HFFc6 (cell line): ENCODE data around the gene SBF1. TPM values are rescaled to one million over a fixed set of nuclear protein-coding genes. Genes with fewer than 3 reads are reported as not detected.

Experiments
- DNase-seq: peaks from one replicate; pipeline ENCODE4 v3.0.0-alpha.2; 2018
- H3K27ac Mint-ChIP-seq: 2 replicates; pipeline ENCODE4 v1.8.0; 2020; ENCODE audit warnings: mild to moderate bottlenecking, mixed read lengths
- H3K27me3 Mint-ChIP-seq: 2 replicates; pipeline ENCODE4 v1.8.0; 2021; ENCODE audit warnings: mild to moderate bottlenecking, moderate library complexity, mixed read lengths; ENCODE audit not compliant: insufficient read depth
- H3K36me3 Mint-ChIP-seq: 2 replicates; pipeline ENCODE4 v1.8.0; 2021; ENCODE audit warnings: low read depth, mixed read lengths
- H3K4me1 Mint-ChIP-seq: 2 replicates; pipeline ENCODE4 v1.8.0; 2020; ENCODE audit warnings: low read depth, mixed read lengths
- H3K4me3 Mint-ChIP-seq: 2 replicates; pipeline ENCODE4 v1.8.0; 2020; ENCODE audit warnings: mild to moderate bottlenecking, moderate library complexity, mixed read lengths
- H3K9me3 Mint-ChIP-seq: 2 replicates; pipeline ENCODE4 v1.8.0; 2020; ENCODE audit warnings: mild to moderate bottlenecking, mixed read lengths
- CTCF ChIP-seq: fragments of 200-600 bp; sonication (generic); IDR thresholded peaks from 2 replicates; pipeline ENCODE4 v1.5.0; 2021; ENCODE audit warnings: antibody characterized with exemption, mild to moderate bottlenecking
- total RNA-seq, 6 experiments: library from RNA; stranded (reverse); fragmentation: NEBNext Ultra II Directional; extraction: Animal tissue kit (Norgen Biotek cat#: 25700); gene quantifications; 2 replicates in 1 of 6; 3 replicates in 5 of 6; pipeline ENCODE4 v1.2.3, GENCODE V29; 2021

SBF1 gene
- total RNA-seq, 6 experiments from 2014 or later: 63.9 to 76.7 (median 71.2) TPM

- DNase-seq: no peak
- Mint-ChIP-seq H3K27ac (no peak overlapping the region), H3K9me3 (no peaks in the 10 kb centered on the region), H3K36me3 (no peaks in the 10 kb centered on the region), H3K4me3 (no peak overlapping the region), H3K4me1 (peaks cover 11% of the 10 kb centered on the region), H3K27me3 (peaks cover 8% of the 10 kb centered on the region)
- no peak for TF ChIP-seq CTCF
These were observed 6.2 kb upstream of the SBF1 start for GRCh38 chr22:50481045-50481439.

GRCh38 chr22:50479721-50480120, 4.9 kb upstream of the SBF1 start:
- no peak for DNase-seq
- Mint-ChIP-seq H3K27ac (no peak overlapping the region), H3K27me3 (peaks cover 8% of the 10 kb centered on the region), H3K4me1 (peaks cover 9% of the 10 kb centered on the region), H3K4me3 (no peak overlapping the region), H3K9me3 (no peaks in the 10 kb centered on the region), H3K36me3 (no peaks in the 10 kb centered on the region)
- no peak for TF ChIP-seq CTCF

GRCh38 chr22:50477923-50478322, 3.1 kb upstream of the SBF1 start:
- no peaks in the 10 kb centered on the region for H3K36me3 Mint-ChIP-seq
- no peak for DNase-seq
- no peaks in the 10 kb centered on the region for H3K9me3 Mint-ChIP-seq
- H3K27me3 Mint-ChIP-seq: peaks cover 10% of the 10 kb centered on the region
- TF ChIP-seq CTCF: no peak
- H3K27ac Mint-ChIP-seq: no peak overlapping the region
- peaks cover 24% of the 10 kb centered on the region for H3K4me1 Mint-ChIP-seq
- H3K4me3 Mint-ChIP-seq: no peak overlapping the region

GRCh38 chr22:50476868-50477267, 2.0 kb upstream of the SBF1 start:
- no peak for DNase-seq
- H3K9me3 Mint-ChIP-seq: no peaks in the 10 kb centered on the region
- H3K36me3 Mint-ChIP-seq: no peaks in the 10 kb centered on the region
- peaks cover 26% of the 10 kb centered on the region for H3K4me1 Mint-ChIP-seq
- H3K4me3 Mint-ChIP-seq: no peak overlapping the region; the same call in 1 of the 2 replicates
- H3K27me3 Mint-ChIP-seq: peaks cover 11% of the 10 kb centered on the region
- H3K27ac Mint-ChIP-seq: no peak overlapping the region
- no peak for TF ChIP-seq CTCF

GRCh38 chr22:50475652-50476002, 792 bp upstream of the SBF1 start:
- no peak for TF ChIP-seq CTCF
- no peak overlapping the region for H3K27ac Mint-ChIP-seq
- DNase-seq: no peak
- H3K4me1 Mint-ChIP-seq: peaks cover 31% of the 10 kb centered on the region
- H3K27me3 Mint-ChIP-seq: peaks cover 10% of the 10 kb centered on the region
- no peaks in the 10 kb centered on the region for H3K9me3 Mint-ChIP-seq
- peak overlapping the region; percentile 64 for H3K4me3 Mint-ChIP-seq
- H3K36me3 Mint-ChIP-seq: no peaks in the 10 kb centered on the region
